ENCODE measurements around the gene NGRN. TPM values are rescaled to one million over a fixed set of nuclear protein-coding genes. Genes with fewer than 3 reads are reported as not detected.

The NGRN gene
- total RNA-seq, 1 experiment from 2014 or later: 57.4 TPM

- peaks cover 28% of the 10 kb centered on the region for H3K36me3 ChIP-seq (ENCODE audit: low read depth)
- intact Hi-C loops (cut with micrococcal nuclease; ENCODE audit: unreplicated experiment): loop anchor here (10.0 kb wide), 1 partner anchor 371 kb away; the partner anchor contains the start of gene AP3S2
- H4K20me1 ChIP-seq (ENCODE audit: insufficient read depth): peaks cover 37% of the 10 kb centered on the region
- CTCF ChIA-PET: interaction anchor here (0.7 kb wide), 1 partner anchor 84 kb away, joined by 6 read pairs; no protein-coding TSS in a partner anchor
- peak overlapping the region; percentile 82 for H3K4me3 ChIP-seq
- H3K79me2 ChIP-seq (ENCODE audit: low read depth): peaks cover 75% of the 10 kb centered on the region
- peaks cover 33% of the 10 kb centered on the region for H3F3A ChIP-seq (ENCODE audit: insufficient read depth, low read depth)
- TF ChIP-seq EZH2 (IDR thresholded peaks at IDR 0.05; ENCODE audit: low read depth) (no peak), CTCF (conservative IDR thresholded peaks at IDR 0.05) (no peak)
- peaks cover 56% of the 10 kb centered on the region for H3K4me1 ChIP-seq (replicated peaks; ENCODE audit: insufficient read depth)
- peak overlapping the region; percentile 89 for H3K27ac ChIP-seq
- no peaks in the 10 kb centered on the region for H3K9me3 ChIP-seq (ENCODE audit: insufficient read depth, low read depth)
- peak overlapping the region; percentile 100 for H3K4me2 ChIP-seq
- no peaks in the 10 kb centered on the region for H3K9me2 ChIP-seq (ENCODE audit: insufficient read depth)
- POLR2A ChIA-PET (ENCODE audit: unreplicated experiment): no interaction called here
- peak overlapping the region; percentile 82 for H2AFZ ChIP-seq
- BruUV-seq (replicated peaks): TSS peak; percentile 41
- no peaks in the 10 kb centered on the region for H3K27me3 ChIP-seq (ENCODE audit: insufficient read depth, low read depth)
- DNase-seq: peak in 1 of 2 experiments; percentile 7
Measured at GRCh38 chr15:90266061-90266431, 574 bp downstream of the NGRN start.

- Histone ChIP-seq H3K79me2 (ENCODE audit: low read depth) (peaks cover 80% of the 10 kb centered on the region), H3K9me3 (ENCODE audit: insufficient read depth, low read depth) (no peaks in the 10 kb centered on the region), H3K36me3 (ENCODE audit: low read depth) (peaks cover 32% of the 10 kb centered on the region), H4K20me1 (ENCODE audit: insufficient read depth) (peaks cover 39% of the 10 kb centered on the region), H3K4me1 (replicated peaks; ENCODE audit: insufficient read depth) (peaks cover 52% of the 10 kb centered on the region), H3K4me2 (peak overlapping the region; percentile 100), H2AFZ (peak overlapping the region; percentile 82; the same call in 1 of the 2 replicates), H3K9me2 (ENCODE audit: insufficient read depth) (no peaks in the 10 kb centered on the region), H3K27ac (peak overlapping the region; percentile 89), H3K4me3 (peak overlapping the region; percentile 82), H3K27me3 (ENCODE audit: insufficient read depth, low read depth) (no peaks in the 10 kb centered on the region), H3F3A (ENCODE audit: insufficient read depth, low read depth) (peaks cover 34% of the 10 kb centered on the region)
- ChIA-PET POLR2A (ENCODE audit: unreplicated experiment) (no interaction called here), CTCF (interaction anchor here (0.7 kb wide), 1 partner anchor 85 kb away, joined by 6 read pairs; no protein-coding TSS in a partner anchor)
- no peak for DNase-seq
- intact Hi-C loops (cut with micrococcal nuclease; ENCODE audit: unreplicated experiment): loop anchor here (10.0 kb wide), 1 partner anchor 372 kb away; the partner anchor contains the start of gene AP3S2
- no TSS peak for BruUV-seq (replicated peaks)
- TF ChIP-seq EZH2 (IDR thresholded peaks at IDR 0.05; ENCODE audit: low read depth) (no peak), CTCF (conservative IDR thresholded peaks at IDR 0.05) (no peak)
Measured at GRCh38 chr15:90266485-90266884, 1.0 kb downstream of the NGRN start.

GRCh38 chr15:90268415-90268814 is 2.9 kb downstream of the NGRN start:
- ChIA-PET CTCF (interaction anchor here (0.6 kb wide), 1 partner anchor 117 kb away, joined by 5 read pairs; no protein-coding TSS in a partner anchor), POLR2A (ENCODE audit: unreplicated experiment) (interaction anchor here (0.6 kb wide), 2 partner anchors 63 to 278 kb away, joined by 3 to 5 read pairs; no protein-coding TSS in a partner anchor)
- H3K27me3 ChIP-seq (ENCODE audit: insufficient read depth, low read depth): no peaks in the 10 kb centered on the region
- H3K36me3 ChIP-seq (ENCODE audit: low read depth): peaks cover 47% of the 10 kb centered on the region
- no peak for TF ChIP-seq CTCF (conservative IDR thresholded peaks at IDR 0.05)
- no peak for TF ChIP-seq EZH2 (IDR thresholded peaks at IDR 0.05; ENCODE audit: low read depth)
- DNase-seq: no peak
- peaks cover 80% of the 10 kb centered on the region for H3K79me2 ChIP-seq (ENCODE audit: low read depth)
- H3K27ac ChIP-seq: no peak overlapping the region
- H3K9me3 ChIP-seq (ENCODE audit: insufficient read depth, low read depth): no peaks in the 10 kb centered on the region
- peaks cover 37% of the 10 kb centered on the region for H3K4me1 ChIP-seq (replicated peaks; ENCODE audit: insufficient read depth)
- H3K4me2 ChIP-seq: peak overlapping the region; percentile 100
- no peak overlapping the region for H2AFZ ChIP-seq
- H3F3A ChIP-seq (ENCODE audit: insufficient read depth, low read depth): peaks cover 52% of the 10 kb centered on the region
- BruUV-seq (replicated peaks): no TSS peak
- intact Hi-C loops (cut with micrococcal nuclease; ENCODE audit: unreplicated experiment): loop anchor here (10.0 kb wide), 1 partner anchor 374 kb away; the partner anchor contains the start of gene AP3S2
- H4K20me1 ChIP-seq (ENCODE audit: insufficient read depth): peaks cover 57% of the 10 kb centered on the region
- no peaks in the 10 kb centered on the region for H3K9me2 ChIP-seq (ENCODE audit: insufficient read depth)
- H3K4me3 ChIP-seq: no peak overlapping the region; the same call in 1 of the 2 replicates
